ENCODE measurements around the gene NAA25.
"Not testable (repeated sequence)": the region's sequence is repeated elsewhere in the genome, so short reads cannot be mapped to it uniquely, and the experiment has no call there.

The NAA25 gene

DNA sequence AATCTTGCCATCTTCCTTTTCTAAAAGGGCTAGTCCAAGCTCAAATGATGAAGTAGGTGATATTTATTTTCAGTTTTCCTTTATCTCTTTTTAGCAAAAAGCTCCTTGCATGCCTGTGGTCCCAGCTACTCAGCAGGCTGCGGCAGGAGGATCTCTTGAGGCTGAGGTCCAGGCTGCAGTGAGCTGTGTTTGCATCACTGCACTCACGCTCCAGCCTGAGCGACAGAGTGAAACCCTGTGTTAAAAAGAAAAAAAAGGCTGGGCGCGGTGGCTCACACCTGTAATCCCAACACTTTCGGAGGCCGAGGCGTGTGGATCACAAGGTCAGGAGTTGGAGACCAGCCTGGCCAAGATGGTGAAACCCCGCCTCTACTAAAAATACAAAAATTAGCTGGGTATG is 100.6 kb downstream of the NAA25 start:
- no peak overlapping the region for H3K4me3 ChIP-seq (ENCODE audit: low read length)
- DNase-seq (ENCODE audit: low read depth) = no peak
- TF ChIP-seq, protein P1, sequence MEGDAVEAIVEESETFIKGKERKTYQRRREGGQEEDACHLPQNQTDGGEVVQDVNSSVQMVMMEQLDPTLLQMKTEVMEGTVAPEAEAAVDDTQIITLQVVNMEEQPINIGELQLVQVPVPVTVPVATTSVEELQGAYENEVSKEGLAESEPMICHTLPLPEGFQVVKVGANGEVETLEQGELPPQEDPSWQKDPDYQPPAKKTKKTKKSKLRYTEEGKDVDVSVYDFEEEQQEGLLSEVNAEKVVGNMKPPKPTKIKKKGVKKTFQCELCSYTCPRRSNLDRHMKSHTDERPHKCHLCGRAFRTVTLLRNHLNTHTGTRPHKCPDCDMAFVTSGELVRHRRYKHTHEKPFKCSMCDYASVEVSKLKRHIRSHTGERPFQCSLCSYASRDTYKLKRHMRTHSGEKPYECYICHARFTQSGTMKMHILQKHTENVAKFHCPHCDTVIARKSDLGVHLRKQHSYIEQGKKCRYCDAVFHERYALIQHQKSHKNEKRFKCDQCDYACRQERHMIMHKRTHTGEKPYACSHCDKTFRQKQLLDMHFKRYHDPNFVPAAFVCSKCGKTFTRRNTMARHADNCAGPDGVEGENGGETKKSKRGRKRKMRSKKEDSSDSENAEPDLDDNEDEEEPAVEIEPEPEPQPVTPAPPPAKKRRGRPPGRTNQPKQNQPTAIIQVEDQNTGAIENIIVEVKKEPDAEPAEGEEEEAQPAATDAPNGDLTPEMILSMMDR (conservative IDR thresholded peaks at IDR 0.05; ENCODE audit: low read depth, low read length) = no peak

DNA sequence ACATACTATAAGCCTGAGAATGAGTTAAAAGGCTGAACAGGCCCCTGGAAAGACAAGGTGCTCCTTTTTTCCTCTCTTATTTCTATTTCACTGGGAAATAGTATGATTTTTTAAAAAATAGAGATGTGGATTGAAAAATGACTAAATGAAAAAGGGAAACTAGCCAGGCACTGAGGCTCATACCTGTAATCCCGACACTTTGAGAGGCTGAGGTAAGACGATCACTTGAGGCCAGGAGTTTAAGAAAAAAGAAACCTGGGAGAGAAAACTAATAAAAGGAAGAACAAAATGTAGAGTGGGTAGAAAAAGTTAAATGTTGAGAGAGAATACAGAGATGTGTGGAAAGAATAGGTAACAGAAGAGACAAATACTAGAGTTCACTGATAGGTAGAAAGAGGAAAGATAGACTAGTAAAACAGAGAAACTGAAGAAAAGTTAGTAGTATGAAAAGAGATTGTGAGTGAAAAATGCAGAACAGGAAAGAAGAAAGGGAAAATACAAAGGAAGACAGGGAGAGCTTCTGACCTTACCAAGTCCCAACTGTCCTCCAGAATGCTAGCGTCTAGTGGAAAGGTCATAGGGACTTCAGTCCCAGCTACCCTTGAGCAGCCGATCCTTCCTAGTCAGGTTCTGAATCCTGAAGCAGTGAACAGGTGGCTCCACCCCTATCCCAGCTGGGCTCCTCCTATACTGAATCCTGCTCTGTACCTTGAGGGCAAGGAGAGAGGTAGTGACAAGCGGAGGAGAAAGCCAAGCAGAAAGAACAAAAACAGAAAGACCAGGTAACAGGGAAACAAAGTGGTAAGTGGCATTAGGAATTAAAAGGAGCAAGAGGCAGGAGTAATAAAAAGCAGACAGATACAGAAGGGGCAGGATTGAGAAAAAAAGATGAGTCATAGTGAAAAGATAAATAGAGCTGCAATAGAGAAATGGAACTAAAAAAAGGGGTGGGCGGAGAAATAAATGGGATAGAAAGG is 102.9 kb downstream of the NAA25 start:
- TF ChIP-seq, protein P1 (conservative IDR thresholded peaks at IDR 0.05; ENCODE audit: low read depth, low read length) = no peak
- no peak for DNase-seq (ENCODE audit: low read depth)
- H3K4me3 ChIP-seq (ENCODE audit: low read length) = no peak overlapping the region

DNA sequence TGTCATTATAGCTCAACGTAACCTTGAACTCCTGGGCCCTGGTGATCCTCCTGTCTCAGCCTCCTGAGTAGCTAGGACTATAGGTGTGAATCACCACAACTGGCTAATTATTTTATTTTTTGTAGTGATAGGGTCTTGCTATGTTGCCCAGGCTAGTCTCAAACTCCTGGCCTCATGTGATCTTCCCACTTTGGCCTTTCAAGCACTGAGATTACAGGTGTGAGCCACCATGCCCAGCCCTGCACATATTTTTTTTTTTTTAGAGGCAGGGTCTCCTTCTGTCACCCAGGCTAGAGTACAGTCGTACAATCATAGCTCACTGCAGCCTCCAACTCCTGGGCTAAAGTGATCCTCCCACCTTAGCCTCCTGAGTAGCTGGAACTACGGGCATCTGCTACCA is 104.5 kb downstream of the NAA25 start:
- DNase-seq (ENCODE audit: low read depth) = no peak

DNA sequence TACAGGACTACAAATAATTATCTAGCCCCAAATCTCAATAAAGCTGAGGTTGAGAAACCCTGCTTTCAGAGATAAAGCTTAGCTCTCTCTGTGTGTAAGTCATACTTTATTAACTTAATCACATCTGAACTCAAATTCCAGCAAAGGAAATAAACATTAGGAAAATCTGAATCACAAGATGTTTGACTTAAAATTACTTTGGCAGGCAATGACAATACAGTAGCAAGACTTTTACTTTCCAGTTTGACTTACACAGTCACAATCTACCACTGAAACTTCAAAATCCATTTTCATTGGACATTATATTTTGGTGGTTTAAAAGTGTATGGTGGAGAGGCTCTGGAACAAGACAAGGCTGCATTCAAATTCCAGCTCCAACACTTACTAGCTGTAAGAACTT is 107.0 kb downstream of the NAA25 start:
- DNase-seq (ENCODE audit: low read depth) = peak; percentile 41
- TF ChIP-seq, protein P1 (conservative IDR thresholded peaks at IDR 0.05; ENCODE audit: low read depth, low read length) = no peak
- H3K4me3 ChIP-seq (ENCODE audit: low read length) = no peak overlapping the region

More for the DNA sequence above, 104.5 kb downstream of the NAA25 start:
- TF ChIP-seq, protein P1 (conservative IDR thresholded peaks at IDR 0.05; ENCODE audit: low read depth, low read length) = no peak
- no peak overlapping the region for H3K4me3 ChIP-seq (ENCODE audit: low read length)

DNA sequence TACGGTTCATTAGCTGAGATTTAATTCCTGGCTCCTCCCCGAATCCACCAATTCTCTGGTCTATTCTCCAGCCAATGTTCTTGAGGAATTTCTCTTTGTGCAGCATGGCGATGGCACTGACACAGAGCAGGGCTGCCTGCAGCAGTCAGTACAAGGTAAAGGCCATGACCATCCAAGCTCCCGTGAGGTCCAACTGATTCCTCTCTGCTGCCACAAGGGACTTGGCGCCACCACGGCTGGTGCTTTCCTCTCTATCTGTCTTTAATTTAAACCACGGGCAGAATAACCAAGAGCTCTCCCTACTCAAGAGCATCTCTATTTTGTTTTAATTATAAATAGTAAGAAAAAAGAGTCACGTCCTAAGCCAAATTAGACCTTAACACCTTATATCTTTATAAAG is 107.8 kb downstream of the NAA25 start:
- no peak for DNase-seq (ENCODE audit: low read depth)
- TF ChIP-seq, protein P1 (conservative IDR thresholded peaks at IDR 0.05; ENCODE audit: low read depth, low read length) = no peak
- H3K4me3 ChIP-seq (ENCODE audit: low read length) = no peak overlapping the region

DNA sequence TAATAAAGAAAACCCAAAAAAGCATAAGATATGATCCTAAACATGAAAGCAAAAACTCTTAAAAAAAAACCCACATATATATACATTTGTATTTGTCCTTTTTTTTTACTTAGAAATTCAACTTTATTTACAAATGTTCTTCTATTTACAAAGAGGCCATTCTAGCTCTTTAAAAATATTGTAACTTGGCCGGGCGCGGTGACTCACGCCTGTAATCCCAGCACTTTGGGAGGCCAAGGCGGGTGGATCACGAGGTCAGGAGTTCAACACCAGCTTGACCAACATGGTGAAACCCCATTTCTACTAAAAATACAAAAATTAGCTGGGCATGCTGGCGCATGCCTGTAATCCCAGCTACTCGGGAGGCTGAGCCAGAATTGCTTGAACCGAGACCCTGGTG is 109.5 kb downstream of the NAA25 start:
- DNase-seq (ENCODE audit: low read depth); H3K4me3 ChIP-seq (ENCODE audit: low read length): not testable (repeated sequence)

DNA sequence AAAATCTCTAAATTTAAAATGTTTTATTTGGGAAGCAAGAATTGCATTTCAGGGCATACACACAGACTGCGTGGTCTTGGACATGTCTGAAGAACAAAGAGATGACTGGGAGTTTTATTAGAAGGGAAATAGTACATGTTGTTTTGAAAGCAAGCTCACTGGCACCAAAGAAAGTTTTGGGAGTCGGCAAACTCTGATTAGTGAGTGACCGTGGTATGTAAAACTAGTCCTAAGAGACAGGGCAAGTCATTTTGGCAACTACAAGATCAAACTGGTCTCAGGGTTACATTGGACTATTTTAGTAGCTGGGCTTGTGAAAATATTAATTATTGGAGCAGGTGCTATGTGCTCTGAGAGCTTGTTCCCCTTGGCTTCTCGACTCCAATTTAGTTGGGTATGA is 110.6 kb downstream of the NAA25 start:
- TF ChIP-seq, protein P1 (conservative IDR thresholded peaks at IDR 0.05; ENCODE audit: low read depth, low read length) = no peak
- DNase-seq (ENCODE audit: low read depth) = no peak
- H3K4me3 ChIP-seq (ENCODE audit: low read length) = no peak overlapping the region

All from retinal pigment epithelial cell (primary cell).